Measurements from ENCODE around the gene ASCC1. TPM values are rescaled to one million over a fixed set of nuclear protein-coding genes. Genes with fewer than 3 reads are reported as not detected.

Gene ASCC1
- total RNA-seq, 4 donors from 2014 or later, result 24.4 to 42.4 (median 35.2) TPM

DNA sequence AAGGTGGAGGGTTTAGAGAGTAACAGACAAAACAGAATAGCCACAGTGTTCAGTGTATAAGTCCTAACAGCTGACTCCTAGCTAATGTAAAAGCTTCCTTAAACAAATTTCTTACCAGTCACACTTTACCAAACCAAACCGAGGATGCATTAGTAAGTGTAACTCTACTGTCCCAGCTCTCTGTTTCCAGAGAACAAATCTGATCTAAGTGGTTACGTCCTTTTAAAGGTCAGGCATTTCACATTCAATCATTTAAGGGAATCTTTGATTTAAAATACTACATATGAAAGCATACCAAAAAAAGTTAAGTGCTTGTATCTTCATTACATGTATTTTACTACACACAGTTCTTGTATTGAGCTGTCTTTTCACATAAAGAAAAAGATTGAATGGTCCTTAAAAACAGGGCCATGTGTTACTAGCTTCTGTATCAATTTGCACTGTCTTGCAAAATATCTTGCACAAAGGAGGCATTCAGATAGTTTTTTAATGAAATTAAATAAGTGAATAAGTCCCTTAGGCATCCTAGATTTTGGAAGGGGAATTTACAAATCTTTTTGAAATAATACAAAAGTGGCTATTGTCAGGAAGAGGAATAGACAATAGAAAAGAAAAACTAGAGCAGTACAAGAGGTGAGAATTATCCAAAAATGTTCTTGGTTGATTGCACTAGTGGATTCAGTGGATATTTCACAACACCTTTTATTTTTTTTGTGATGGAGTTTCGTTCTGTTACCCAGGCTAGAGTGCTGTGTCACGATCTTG is 69.3 kb downstream of the ASCC1 start:
- WGBS, 2 donors (ENCODE audit: low coverage in 1 of 2), result 72 to 91% methylated on average over 4 of the region's 4 CpGs
- Histone ChIP-seq H3K4me1 (no peaks in the 10 kb centered on the region), H3K4me3 (no peak overlapping the region), H3K36me3 (peaks cover 0 to 1% of the 10 kb centered on the region in 2 donors), H3K27me3 (no peaks in the 10 kb centered on the region), H3K9me3 (no peaks in the 10 kb centered on the region), H3K27ac (no peak overlapping the region)
- ATAC-seq, result no peak
- TF ChIP-seq POLR2AphosphoS5 (IDR thresholded peaks at IDR 0.05), result no peak
- TF ChIP-seq EP300 (IDR thresholded peaks at IDR 0.05), result no peak
- TF ChIP-seq, protein P1, sequence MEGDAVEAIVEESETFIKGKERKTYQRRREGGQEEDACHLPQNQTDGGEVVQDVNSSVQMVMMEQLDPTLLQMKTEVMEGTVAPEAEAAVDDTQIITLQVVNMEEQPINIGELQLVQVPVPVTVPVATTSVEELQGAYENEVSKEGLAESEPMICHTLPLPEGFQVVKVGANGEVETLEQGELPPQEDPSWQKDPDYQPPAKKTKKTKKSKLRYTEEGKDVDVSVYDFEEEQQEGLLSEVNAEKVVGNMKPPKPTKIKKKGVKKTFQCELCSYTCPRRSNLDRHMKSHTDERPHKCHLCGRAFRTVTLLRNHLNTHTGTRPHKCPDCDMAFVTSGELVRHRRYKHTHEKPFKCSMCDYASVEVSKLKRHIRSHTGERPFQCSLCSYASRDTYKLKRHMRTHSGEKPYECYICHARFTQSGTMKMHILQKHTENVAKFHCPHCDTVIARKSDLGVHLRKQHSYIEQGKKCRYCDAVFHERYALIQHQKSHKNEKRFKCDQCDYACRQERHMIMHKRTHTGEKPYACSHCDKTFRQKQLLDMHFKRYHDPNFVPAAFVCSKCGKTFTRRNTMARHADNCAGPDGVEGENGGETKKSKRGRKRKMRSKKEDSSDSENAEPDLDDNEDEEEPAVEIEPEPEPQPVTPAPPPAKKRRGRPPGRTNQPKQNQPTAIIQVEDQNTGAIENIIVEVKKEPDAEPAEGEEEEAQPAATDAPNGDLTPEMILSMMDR (IDR thresholded peaks at IDR 0.05), result no peak

DNA sequence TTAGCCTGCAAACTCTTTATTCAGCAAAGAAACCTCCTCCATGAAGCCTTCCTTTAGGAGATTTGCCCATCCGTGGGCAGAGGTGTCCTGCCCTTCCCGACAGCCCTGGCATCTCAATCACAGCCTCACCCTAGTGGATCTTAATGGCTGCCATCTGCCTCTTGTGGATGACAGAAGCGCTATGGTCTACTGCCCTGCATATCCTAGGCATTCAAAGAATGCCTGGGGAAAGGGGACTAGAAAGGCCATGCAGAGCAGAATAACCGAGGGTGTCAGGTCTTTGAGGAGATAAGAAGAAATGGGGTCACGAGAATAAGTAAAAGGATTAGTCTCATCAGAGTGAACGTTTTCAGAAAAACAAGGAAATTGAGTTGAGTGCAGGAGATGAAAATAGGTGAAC is 70.0 kb downstream of the ASCC1 start:
- H3K4me1 ChIP-seq, result no peaks in the 10 kb centered on the region
- H3K27ac ChIP-seq, result no peak overlapping the region
- H3K36me3 ChIP-seq, result no peaks in the 10 kb centered on the region
- no peak for ATAC-seq
- H3K9me3 ChIP-seq, result no peaks in the 10 kb centered on the region
- TF ChIP-seq POLR2A (IDR thresholded peaks at IDR 0.05) (no peak), EP300 (IDR thresholded peaks at IDR 0.05) (no peak), POLR2AphosphoS5 (IDR thresholded peaks at IDR 0.05) (no peak)
- TF ChIP-seq, protein P1 (IDR thresholded peaks at IDR 0.05), result no peak
- 60 to 72% methylated on average over 3 of the region's 6 CpGs for WGBS, 2 donors (ENCODE audit: low coverage in 1 of 2)
- H3K27me3 ChIP-seq, result no peaks in the 10 kb centered on the region
- H3K4me3 ChIP-seq, result no peak overlapping the region

DNA sequence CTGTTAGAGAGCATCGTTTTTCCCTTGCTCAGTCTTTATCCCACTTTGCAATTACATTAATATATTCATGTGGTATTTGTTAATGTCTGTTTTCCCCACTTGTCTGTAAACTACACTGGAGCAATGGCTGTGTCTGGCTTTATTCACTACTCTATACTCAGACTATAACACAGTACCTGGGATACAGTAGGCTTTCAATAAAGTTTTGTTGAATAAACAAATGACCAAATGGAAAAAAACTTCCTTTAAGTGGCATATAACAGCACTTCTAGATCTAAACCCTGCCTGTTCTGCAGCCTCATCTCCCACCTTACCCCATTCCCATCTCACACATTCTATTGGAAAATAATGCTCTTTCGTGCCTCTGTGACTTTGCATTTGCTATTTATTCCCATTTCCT is 70.4 kb downstream of the ASCC1 start:
- TF ChIP-seq, protein P1 (IDR thresholded peaks at IDR 0.05), result no peak
- TF ChIP-seq POLR2AphosphoS5 (IDR thresholded peaks at IDR 0.05), result no peak
- TF ChIP-seq EP300 (IDR thresholded peaks at IDR 0.05), result no peak
- no peak for TF ChIP-seq POLR2A (IDR thresholded peaks at IDR 0.05)

DNA sequence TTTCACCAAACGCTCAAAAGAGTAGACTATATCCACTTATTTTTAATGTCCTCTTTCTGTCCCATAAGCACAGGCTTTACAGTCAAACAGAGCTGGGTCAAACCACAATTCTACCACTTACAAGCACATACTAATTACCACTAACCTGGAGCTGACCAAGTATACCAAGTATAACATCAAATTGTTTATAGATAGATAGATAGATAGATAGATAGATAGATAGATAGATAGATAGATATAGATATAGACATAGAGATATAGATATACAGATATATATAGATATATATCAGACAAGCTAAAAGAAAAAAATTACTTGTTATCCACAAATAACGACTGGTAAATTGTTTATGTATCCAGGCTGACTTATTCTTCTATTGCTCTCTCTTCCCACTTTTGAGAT is 75.2 kb downstream of the ASCC1 start:
- Histone ChIP-seq H3K4me3 (no peak overlapping the region), H3K27me3 (no peaks in the 10 kb centered on the region), H3K9me3 (no peaks in the 10 kb centered on the region), H3K36me3 (peaks cover 0 to 14% of the 10 kb centered on the region in 2 donors), H3K4me1 (no peaks in the 10 kb centered on the region), H3K27ac (no peak overlapping the region)
- ATAC-seq, result no peak
- 85 to 86% methylated on average over 2 of the region's 2 CpGs for WGBS, 2 donors (ENCODE audit: low coverage in 1 of 2)
- TF ChIP-seq EP300 (IDR thresholded peaks at IDR 0.05) (no peak), POLR2A (IDR thresholded peaks at IDR 0.05) (no peak), POLR2AphosphoS5 (IDR thresholded peaks at IDR 0.05) (no peak)
- TF ChIP-seq, protein P1 (IDR thresholded peaks at IDR 0.05), result no peak

More for the DNA sequence above, 70.4 kb downstream of the ASCC1 start:
- Histone ChIP-seq H3K36me3 (no peaks in the 10 kb centered on the region), H3K4me1 (no peaks in the 10 kb centered on the region), H3K27me3 (no peaks in the 10 kb centered on the region), H3K27ac (no peak overlapping the region), H3K9me3 (no peaks in the 10 kb centered on the region), H3K4me3 (no peak overlapping the region)
- WGBS, 2 donors (ENCODE audit: low coverage in 1 of 2), result 92 to 93% methylated on average over 2 of the region's 2 CpGs
- ATAC-seq, result no peak

DNA sequence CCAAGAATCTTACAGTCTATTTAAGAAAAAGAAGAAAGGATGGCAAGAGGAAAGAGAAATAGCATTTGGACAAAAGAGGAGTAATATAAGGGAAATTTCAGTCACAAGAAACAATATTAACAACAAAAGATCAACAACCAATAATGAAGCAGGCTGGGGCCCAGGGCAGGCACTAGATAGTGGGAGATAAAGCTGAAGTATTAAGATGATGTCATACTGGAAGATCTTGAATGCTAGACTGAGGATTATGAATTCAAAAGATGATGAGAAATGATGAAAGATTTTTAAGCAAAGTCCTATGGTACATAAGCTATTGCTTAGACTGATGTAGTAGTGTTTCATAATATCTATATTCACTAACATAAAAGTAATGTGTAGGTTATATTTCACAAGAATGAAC is 75.9 kb downstream of the ASCC1 start:
- no peaks in the 10 kb centered on the region for H3K27me3 ChIP-seq
- no peaks in the 10 kb centered on the region for H3K9me3 ChIP-seq
- H3K36me3 ChIP-seq, result peaks cover 0 to 18% of the 10 kb centered on the region in 2 donors
- no peak overlapping the region for H3K27ac ChIP-seq
- TF ChIP-seq EP300 (IDR thresholded peaks at IDR 0.05), result no peak
- TF ChIP-seq POLR2A (IDR thresholded peaks at IDR 0.05), result no peak
- TF ChIP-seq, protein P1 (IDR thresholded peaks at IDR 0.05), result no peak
- no peak for TF ChIP-seq POLR2AphosphoS5 (IDR thresholded peaks at IDR 0.05)
- ATAC-seq, result no peak
- no peaks in the 10 kb centered on the region for H3K4me1 ChIP-seq
- H3K4me3 ChIP-seq, result no peak overlapping the region

All from gastroesophageal sphincter (tissue), 4 donors.